Naive thymus-derived CD8-positive, alpha-beta T cell (primary cell): ENCODE measurements around the gene ZMYM5. TPM values are rescaled to one million over a fixed set of nuclear protein-coding genes. Genes with fewer than 3 reads are reported as not detected.
A peak's percentile ranks its signal among the peaks of the same experiment; 100 is the strongest.
"Not testable (repeated sequence)": the region's sequence is repeated elsewhere in the genome, so short reads cannot be mapped to it uniquely, and the experiment has no call there.

Source experiments
- ATAC-seq, 2 donors: fragments of 150-1000 bp; cut with Tn5 transposase in 1 of 2; sonication (Bioruptor Pico), chemical (Tn5 transposase) in 1 of 2; 1 replicate in 1 of 2; 2 replicates in 1 of 2; pipeline ENCODE4 v1.10.0; 2021; ENCODE audit warnings: mild to moderate bottlenecking in 2 of 2, moderate library complexity in 2 of 2
- POLR2A ChIA-PET: fragments of 350-600 bp; sonication (Branson Sonifier 250); formaldehyde crosslinking; loops from one replicate; lab custom pipeline; 2021; ENCODE audit warnings: antibody characterized with exemption; lab: Charles Lee
- DNase-seq, 10 donors: peaks; one replicate each; pipeline versions ENCODE4 v3.0.0 to v3.0.0-alpha.2; 2020 to 2022
- H3K27ac Mint-ChIP-seq, 10 donors: one replicate each; pipeline ENCODE4 v1.8.0; 2020 to 2022; ENCODE audit warnings: mild to moderate bottlenecking in 10 of 10, mixed read lengths in 10 of 10, moderate library complexity in 4 of 10, inconsistent platforms in 1 of 10
- H3K27me3 Mint-ChIP-seq, 5 donors: one replicate each; pipeline ENCODE4 v1.8.0; 2021 to 2022; ENCODE audit warnings: mixed read lengths in 5 of 5
- H3K36me3 Mint-ChIP-seq, 3 donors: one replicate each; pipeline ENCODE4 v1.8.0; 2020 to 2022; ENCODE audit warnings: mixed read lengths in 3 of 3, mild to moderate bottlenecking in 2 of 3, inconsistent platforms in 1 of 3
- H3K4me1 Mint-ChIP-seq, 4 donors: one replicate each; pipeline ENCODE4 v1.8.0; 2021 to 2022; ENCODE audit warnings: mixed read lengths in 4 of 4
- H3K4me3 Mint-ChIP-seq, 10 donors: one replicate each; pipeline ENCODE4 v1.8.0; 2020 to 2022; ENCODE audit warnings: mild to moderate bottlenecking in 10 of 10, mixed read lengths in 10 of 10, moderate library complexity in 6 of 10, inconsistent platforms in 1 of 10
- H3K9me3 Mint-ChIP-seq, 9 donors: one replicate each; pipeline ENCODE4 v1.8.0; 2020 to 2022; ENCODE audit warnings: mixed read lengths in 9 of 9, mild to moderate bottlenecking in 3 of 9, inconsistent platforms in 1 of 9, moderate library complexity in 1 of 9
- polyA plus RNA-seq, 3 donors: library from polyadenylated mRNA; unstranded; fragments of 300-500 nt; fragmentation: Illumina TruSeq; gene quantifications; one replicate each; pipeline ENCODE4 v1.2.3, GENCODE V29; 2021
- total RNA-seq, 8 experiments: library from RNA in 2 of 8; stranded (reverse) in 2 of 8; gene quantifications; one replicate each; pipeline ENCODE4 v1.2.3 and lab custom pipeline; 2021 to 2026

Gene ZMYM5
- total and polyA plus RNA-seq, 5 experiments from 2014 or later = 20.7 to 33.7 (median 27.5) TPM

DNA sequence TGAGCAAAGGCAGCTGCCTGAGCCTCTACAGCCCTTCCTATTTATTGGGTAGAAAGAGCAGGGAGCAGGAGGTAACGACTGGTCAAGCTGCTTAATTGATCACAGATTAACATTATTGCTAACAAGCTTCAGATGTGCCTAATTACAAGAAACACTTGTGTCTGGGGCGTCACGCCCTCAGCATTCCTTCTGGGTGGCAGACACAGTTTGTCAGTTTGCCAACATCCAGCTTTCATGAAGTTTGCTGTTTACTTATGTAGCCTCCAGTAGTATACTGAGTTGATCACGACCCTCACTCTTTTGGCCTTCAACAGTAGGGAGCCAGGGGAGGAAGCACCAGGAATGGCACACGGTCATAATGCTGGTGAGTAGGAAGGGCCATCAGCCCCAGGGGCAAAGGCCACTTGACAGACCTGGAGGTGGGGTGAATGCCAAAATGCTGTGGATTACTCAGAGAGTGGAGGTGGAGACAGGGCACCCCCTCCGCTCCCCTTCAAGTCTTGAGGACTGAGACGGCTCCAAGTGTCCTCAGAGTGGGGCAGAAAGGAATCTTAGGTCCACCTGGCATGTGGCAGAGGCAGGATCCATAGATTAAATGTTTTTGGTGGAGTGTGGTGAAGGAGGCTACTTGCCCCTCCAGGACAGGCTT is 45.8 kb downstream of the ZMYM5 start:
- peak overlapping the region in 1 of 10 donors; percentile 25 for H3K27ac Mint-ChIP-seq
- no peaks in the 10 kb centered on the region for H3K9me3 Mint-ChIP-seq
- ATAC-seq (no peak), DNase-seq (no peak)
- H3K36me3 Mint-ChIP-seq = peaks cover 4 to 40% (median 17%) of the 10 kb centered on the region in 3 donors
- H3K4me3 Mint-ChIP-seq = no peak overlapping the region
- H3K27me3 Mint-ChIP-seq = no peaks in the 10 kb centered on the region
- POLR2A ChIA-PET = no interaction called here
- H3K4me1 Mint-ChIP-seq = peaks cover 0 to 4% (median under 1%) of the 10 kb centered on the region in 4 donors

DNA sequence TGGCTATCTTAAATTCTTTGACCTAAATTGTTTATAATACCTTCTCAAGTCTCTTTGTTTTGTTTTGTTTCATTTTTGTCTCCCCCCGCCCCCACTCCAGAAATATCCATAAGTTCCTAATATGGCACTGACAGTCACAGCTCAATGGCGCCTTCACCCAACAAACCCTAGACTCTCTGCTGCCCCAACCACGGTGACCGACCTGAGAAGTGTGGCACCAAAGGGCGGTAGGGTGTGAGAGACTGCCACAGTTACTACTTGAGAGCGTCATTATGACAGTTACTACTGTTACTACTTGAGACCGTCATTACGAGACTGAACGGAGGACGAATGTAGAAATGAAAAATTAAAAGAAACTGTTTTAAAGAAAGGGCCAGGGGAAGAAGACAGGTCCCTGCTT is 46.3 kb downstream of the ZMYM5 start:
- Mint-ChIP-seq H3K4me1 (peaks cover 0 to 4% (median under 1%) of the 10 kb centered on the region in 4 donors), H3K4me3 (no peak overlapping the region), H3K9me3 (no peaks in the 10 kb centered on the region), H3K27me3 (no peaks in the 10 kb centered on the region), H3K27ac (no peak overlapping the region), H3K36me3 (peaks cover 4 to 38% (median 17%) of the 10 kb centered on the region in 3 donors)
- DNase-seq (no peak), ATAC-seq (no peak)
- POLR2A ChIA-PET = no interaction called here

GRCh38 chr13:19815842-19816241 is 47.6 kb downstream of the ZMYM5 start:
- ATAC-seq, POLR2A ChIA-PET, H3K9me3 Mint-ChIP-seq, H3K4me3 Mint-ChIP-seq, H3K27ac Mint-ChIP-seq, H3K4me1 Mint-ChIP-seq, DNase-seq, H3K27me3 Mint-ChIP-seq: not testable (repeated sequence)
- peaks cover 4 to 31% (median 17%) of the 10 kb centered on the region in 3 donors for H3K36me3 Mint-ChIP-seq

DNA sequence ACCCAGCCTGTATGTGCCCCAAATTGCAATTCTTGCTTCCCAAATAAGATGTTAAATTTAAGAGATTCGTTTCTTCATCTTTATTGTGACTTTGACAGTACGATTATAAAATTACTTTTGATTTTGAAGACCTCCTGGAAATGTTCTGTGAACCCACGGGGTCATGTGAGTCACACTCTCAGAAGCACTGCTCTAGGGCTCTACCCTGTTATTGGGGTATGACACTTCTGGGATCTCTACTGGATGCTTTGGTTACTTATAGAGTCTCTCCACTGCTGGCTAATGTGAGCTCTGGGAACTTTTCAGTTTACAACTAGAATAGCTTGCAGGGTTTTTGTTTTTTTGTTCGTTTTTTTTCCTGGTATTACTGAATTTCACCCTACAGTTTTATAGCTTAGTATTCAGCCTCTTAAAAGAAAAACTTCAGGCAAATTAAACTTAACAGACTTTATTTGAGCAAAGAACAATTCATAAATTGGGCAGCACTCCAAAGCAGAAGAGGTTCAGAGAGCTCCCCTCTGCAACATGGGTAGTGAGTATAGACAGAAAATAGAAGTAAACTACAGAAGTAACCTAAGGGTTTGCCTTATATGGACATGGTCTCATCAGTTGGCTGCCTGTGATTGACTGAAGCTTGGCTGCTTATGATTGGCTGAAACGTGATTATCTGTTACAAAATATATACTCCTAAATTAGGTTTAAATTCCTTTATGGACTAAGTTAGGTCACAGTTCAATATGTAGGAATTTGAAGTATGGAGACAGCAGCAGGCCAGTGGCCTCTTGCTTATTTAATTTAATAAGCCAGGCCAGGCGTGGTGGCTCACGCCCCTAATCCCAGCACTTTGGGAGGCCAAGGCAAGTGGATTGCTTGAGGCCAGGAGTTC is 52.2 kb downstream of the ZMYM5 start:
- no peaks in the 10 kb centered on the region for H3K27me3 Mint-ChIP-seq
- POLR2A ChIA-PET = interaction anchor here (0.5 kb wide), 1 partner anchor 154 kb away, joined by 4 read pairs; no protein-coding TSS in a partner anchor
- peaks cover 0 to 6% (median 3%) of the 10 kb centered on the region in 3 donors for H3K36me3 Mint-ChIP-seq
- DNase-seq (no peak), ATAC-seq (no peak)
- no peak overlapping the region for H3K27ac Mint-ChIP-seq
- no peak overlapping the region for H3K4me3 Mint-ChIP-seq
- no peaks in the 10 kb centered on the region for H3K9me3 Mint-ChIP-seq
- H3K4me1 Mint-ChIP-seq = no peaks in the 10 kb centered on the region

- no peak for ATAC-seq
These were observed 53.3 kb downstream of the ZMYM5 start for GRCh38 chr13:19810151-19810550.

GRCh38 chr13:19805765-19806164 is 57.7 kb downstream of the ZMYM5 start:
- ATAC-seq = no peak
- DNase-seq = no peak
- no peaks in the 10 kb centered on the region for H3K4me1 Mint-ChIP-seq
- H3K27me3 Mint-ChIP-seq = no peaks in the 10 kb centered on the region
- peaks cover 0 to 4% (median 0%) of the 10 kb centered on the region in 3 donors for H3K36me3 Mint-ChIP-seq
- H3K9me3 Mint-ChIP-seq = no peaks in the 10 kb centered on the region
- H3K27ac Mint-ChIP-seq = no peak overlapping the region
- H3K4me3 Mint-ChIP-seq = no peak overlapping the region
- POLR2A ChIA-PET = no interaction called here

More at GRCh38 chr13:19810151-19810550, 53.3 kb downstream of the ZMYM5 start:
- peaks cover 0 to 6% (median 3%) of the 10 kb centered on the region in 3 donors for H3K36me3 Mint-ChIP-seq
- DNase-seq = no peak
- H3K27me3 Mint-ChIP-seq = no peaks in the 10 kb centered on the region
- no peak overlapping the region for H3K4me3 Mint-ChIP-seq
- no peaks in the 10 kb centered on the region for H3K9me3 Mint-ChIP-seq
- no peaks in the 10 kb centered on the region for H3K4me1 Mint-ChIP-seq
- POLR2A ChIA-PET = no interaction called here
- H3K27ac Mint-ChIP-seq = no peak overlapping the region

DNA sequence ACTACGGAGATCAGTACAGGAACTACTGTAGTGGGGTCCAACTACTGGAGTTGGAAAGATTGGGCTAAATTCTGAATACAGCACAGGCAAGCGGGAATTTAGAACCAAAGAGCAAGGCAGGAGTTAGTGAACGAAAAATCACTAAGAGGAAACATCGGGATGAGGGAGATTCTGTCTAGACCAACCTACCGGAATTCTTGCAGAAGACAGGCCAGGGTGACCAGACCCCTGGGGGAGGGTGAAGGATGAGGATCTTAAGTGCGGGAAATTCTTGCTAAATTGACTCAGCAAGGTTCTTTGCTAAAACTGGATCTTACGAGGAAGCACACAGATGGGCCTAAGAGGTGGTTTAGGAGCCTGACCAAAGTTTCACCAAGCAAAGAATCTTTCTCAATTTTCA is 67.5 kb downstream of the ZMYM5 start:
- POLR2A ChIA-PET = no interaction called here
- H3K27ac Mint-ChIP-seq = no peak overlapping the region
- peaks cover 0 to 5% (median 2%) of the 10 kb centered on the region in 3 donors for H3K36me3 Mint-ChIP-seq
- H3K9me3 Mint-ChIP-seq = peaks cover 0 to 2% (median 0%) of the 10 kb centered on the region in 9 donors
- DNase-seq (no peak), ATAC-seq (no peak)
- no peaks in the 10 kb centered on the region for H3K27me3 Mint-ChIP-seq
- H3K4me1 Mint-ChIP-seq = no peaks in the 10 kb centered on the region
- no peak overlapping the region for H3K4me3 Mint-ChIP-seq

DNA sequence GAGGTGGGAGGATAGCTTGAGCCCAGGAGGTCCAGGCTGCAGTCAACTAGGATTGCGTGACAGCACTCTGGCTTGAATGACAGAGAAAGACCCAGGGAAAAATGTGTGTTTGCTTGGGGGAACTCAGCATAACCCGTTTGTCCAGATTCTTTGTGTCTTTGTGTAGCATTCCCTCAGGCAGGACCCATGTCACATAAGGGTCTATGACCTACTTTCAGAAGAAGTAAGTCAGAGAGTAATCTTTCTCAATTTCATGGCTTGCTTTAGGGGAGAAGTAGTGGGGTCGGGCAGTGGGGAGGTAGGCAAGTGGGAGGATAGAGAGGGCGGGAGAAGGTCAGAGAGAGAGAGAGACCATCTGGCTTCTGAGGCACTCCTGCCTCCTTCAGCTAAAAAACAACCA is 68.8 kb downstream of the ZMYM5 start:
- Mint-ChIP-seq H3K4me1 (no peaks in the 10 kb centered on the region), H3K36me3 (peaks cover 0 to 5% (median 2%) of the 10 kb centered on the region in 3 donors), H3K27me3 (no peaks in the 10 kb centered on the region), H3K4me3 (no peak overlapping the region), H3K9me3 (no peaks in the 10 kb centered on the region), H3K27ac (peak overlapping the region in 2 of 10 donors; percentile 25 to 73)
- DNase-seq (no peak), ATAC-seq (no peak)
- POLR2A ChIA-PET = interaction anchor here (0.6 to 0.7 kb wide), 2 partner anchors 133 to 172 kb away, joined by 4 to 7 read pairs; no protein-coding TSS in a partner anchor

DNA sequence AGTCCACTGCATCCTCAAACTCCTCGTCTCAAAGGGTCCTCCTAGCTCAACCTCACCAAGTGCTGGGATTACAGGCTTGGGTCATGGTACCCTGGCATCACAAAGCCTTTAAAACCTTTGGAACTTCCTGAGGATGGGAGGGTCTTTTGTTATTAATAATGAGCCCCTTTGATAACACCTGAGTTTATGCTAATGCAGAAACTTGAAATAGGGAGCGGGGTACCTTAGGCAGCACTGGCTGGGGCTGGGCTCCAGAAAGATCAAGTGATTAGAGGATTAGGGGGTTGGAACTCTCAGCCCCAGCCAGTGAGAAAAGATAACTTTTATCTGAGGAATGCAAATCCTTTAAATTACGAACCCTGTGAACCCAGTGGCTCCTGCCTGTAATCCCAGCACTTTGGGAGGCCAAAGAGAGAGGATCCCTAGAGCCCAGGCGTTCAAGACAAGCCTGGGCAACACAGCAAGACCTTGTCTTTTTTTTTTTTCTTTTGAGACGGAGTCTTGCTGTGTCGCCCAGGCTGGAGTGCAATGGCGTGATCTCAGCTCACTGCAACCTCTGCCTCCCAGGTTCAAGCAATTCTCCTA is 71.4 kb downstream of the ZMYM5 start:
- Mint-ChIP-seq H3K27ac (no peak overlapping the region), H3K36me3 (peaks cover 0 to 5% (median 2%) of the 10 kb centered on the region in 3 donors), H3K4me1 (peaks cover 0 to 2% (median 0%) of the 10 kb centered on the region in 4 donors), H3K9me3 (no peaks in the 10 kb centered on the region), H3K4me3 (no peak overlapping the region), H3K27me3 (no peaks in the 10 kb centered on the region)
- no peak for DNase-seq
- ATAC-seq = no peak
- POLR2A ChIA-PET = no interaction called here

GRCh38 chr13:19782727-19783682 is 80.4 kb downstream of the ZMYM5 start, which contains the start of gene PSPC1:
PSPC1 (minus strand) TSS chr13:19782945; CDS start chr13:19782757, 188 bp downstream.
- ATAC-seq = peak; percentile 92
- POLR2A ChIA-PET = interaction anchor here (0.7 to 4.2 kb wide), 8 partner anchors 13 to 177 kb away, joined by 3 to 58 read pairs (median 5); partner anchors contain the start of genes MPHOSPH8 and ZMYM5
- H3K27ac Mint-ChIP-seq = peak within 1 kb of the TSS; percentile 98 to 100 (median 99)
- H3K9me3 Mint-ChIP-seq, H3K36me3 Mint-ChIP-seq, H3K27me3 Mint-ChIP-seq: not testable (repeated sequence)
- peaks cover 1 to 13% (median 13%) of the 10 kb centered on the region in 4 donors for H3K4me1 Mint-ChIP-seq
- peak within 1 kb of the TSS; percentile 89 to 99 (median 98) for H3K4me3 Mint-ChIP-seq
- DNase-seq = peak; percentile 91 to 97 (median 95)

- POLR2A ChIA-PET = interaction anchor here (0.6 to 4.2 kb wide), 6 partner anchors 10 to 300 kb away, joined by 3 to 58 read pairs (median 8); partner anchors contain the start of gene ZMYM5
- peaks cover 0 to 6% (median 3%) of the 10 kb centered on the region in 3 donors for H3K36me3 Mint-ChIP-seq
These were observed 81.3 kb downstream of the ZMYM5 start for GRCh38 chr13:19782049-19782726.

More at GRCh38 chr13:19782049-19782726, 81.3 kb downstream of the ZMYM5 start:
- Mint-ChIP-seq H3K4me3 (peak overlapping the region; percentile 89 to 99 (median 98)), H3K27me3 (peaks cover 0 to 4% (median 0%) of the 10 kb centered on the region in 5 donors), H3K9me3 (peaks cover 0 to 3% (median 0%) of the 10 kb centered on the region in 9 donors), H3K4me1 (peaks cover 1 to 20% (median 14%) of the 10 kb centered on the region in 4 donors), H3K27ac (peak overlapping the region; percentile 98 to 100 (median 99))
- ATAC-seq (peak; percentile 58 to 70), DNase-seq (peak in 8 of 10 donors; percentile 12 to 64 (median 50))
